Adrenal gland (tissue), 5 donors: ENCODE measurements around the gene KLF13.

Experiments used
- CTCF ChIP-seq, 6 experiments: fragments of 450-650 bp in 4 of 6; fragments of 200-600 bp in 2 of 6; sonication (generic) in 1 of 6; IDR thresholded peaks; 1 replicate in 5 of 6; 2 replicates in 1 of 6; pipeline versions ENCODE4 v1.5.1 to v1.8.0; 2016 to 2021; ENCODE audit warnings: antibody characterized with exemption in 6 of 6, mild to moderate bottlenecking in 2 of 6, moderate library complexity in 1 of 6
- POLR2A ChIP-seq, 2 donors: fragments of 450-650 bp; IDR thresholded peaks; one replicate each; pipeline ENCODE4 v1.6.1; 2017; ENCODE audit warnings: antibody characterized with exemption in 2 of 2, mild to moderate bottlenecking in 2 of 2, moderate library complexity in 1 of 2
- donor health status: DM: no; HTN: no; CAD: no.

GRCh38 chr15:31409171-31409570 lies 82.5 kb downstream of the KLF13 start:
- no peak for TF ChIP-seq CTCF (IDR thresholded peaks at IDR 0.05)
- no peak for TF ChIP-seq POLR2A (IDR thresholded peaks at IDR 0.05)
